GM18508 (cell line): ENCODE results near the gene FXYD5.
"Not testable (repeated sequence)": the region's sequence is repeated elsewhere in the genome, so short reads cannot be mapped to it uniquely, and the experiment has no call there.

Source experiments
- ATAC-seq: cut with Tn5 transposase; IDR thresholded peaks from one replicate; pipeline ENCODE4 v1.9.1; 2021; ENCODE audit warnings: moderate number of reproducible peaks; ENCODE audit not compliant: insufficient read depth, unreplicated experiment

The FXYD5 gene

GRCh38 chr19:35136231-35136630 is 18.3 kb upstream of the FXYD5 start:
- ATAC-seq, result no peak

- no peak for ATAC-seq
Observed at GRCh38 chr19:35136977-35137702, 17.4 kb upstream of the FXYD5 start.

GRCh38 chr19:35138305-35138892 is 16.1 kb upstream of the FXYD5 start, which contains the start of gene FXYD1:
FXYD1 (plus strand) TSS chr19:35138824; CDS start chr19:35140080, 1,256 bp downstream.
- ATAC-seq, result no peak

GRCh38 chr19:35140207-35140961 is 14.2 kb upstream of the FXYD5 start:
- no peak for ATAC-seq

- ATAC-seq, result no peak
Observed at GRCh38 chr19:35140962-35141836, 13.3 kb upstream of the FXYD5 start.

- ATAC-seq, result no peak
Observed at GRCh38 chr19:35141837-35142605, 12.5 kb upstream of the FXYD5 start.

GRCh38 chr19:35142606-35143230 is 11.8 kb upstream of the FXYD5 start:
- ATAC-seq, result no peak

- no peak for ATAC-seq
Observed at GRCh38 chr19:35143231-35143715, 11.3 kb upstream of the FXYD5 start, which contains the start of gene FXYD7. FXYD7 (plus strand) TSS chr19:35143255; CDS start chr19:35143334, 79 bp downstream.

GRCh38 chr19:35143818-35144217 is 10.7 kb upstream of the FXYD5 start:
- no peak for ATAC-seq

GRCh38 chr19:35144259-35144599 is 10.3 kb upstream of the FXYD5 start:
- no peak for ATAC-seq

GRCh38 chr19:35144600-35145436 is 9.7 kb upstream of the FXYD5 start:
- ATAC-seq, result no peak

- ATAC-seq, result no peak
Observed at GRCh38 chr19:35146746-35147459, 7.6 kb upstream of the FXYD5 start.

GRCh38 chr19:35149463-35149862 is 5.1 kb upstream of the FXYD5 start:
- no peak for ATAC-seq

- no peak for ATAC-seq
Observed at GRCh38 chr19:35150445-35150844, 4.1 kb upstream of the FXYD5 start.

GRCh38 chr19:35151273-35152065 is 3.1 kb upstream of the FXYD5 start:
- no peak for ATAC-seq

- ATAC-seq, result not testable (repeated sequence)
Observed at GRCh38 chr19:35153129-35153522, 1.4 kb upstream of the FXYD5 start.
